Natural killer cell (primary cell): ENCODE data around the gene AKAP13. TPM values are rescaled to one million over a fixed set of nuclear protein-coding genes. Genes with fewer than 3 reads are reported as not detected.

Source experiments
- ATAC-seq, 3 donors: fragments of 150-1000 bp in 2 of 3; fragments of 200-7000 bp in 1 of 3; cut with Tn5 transposase; 1 replicate in 1 of 3; 2 replicates in 2 of 3; pipeline ENCODE4 v1.10.0; 2021; ENCODE audit warnings: mild to moderate bottlenecking in 2 of 3, moderate library complexity in 2 of 3
- DNase-seq, 2 donors: peaks; one replicate each; pipeline versions ENCODE4 v3.0.0 to v3.0.0-alpha.2; 2013 to 2021; ENCODE audit warnings: mixed read lengths in 1 of 2
- H3K27ac ChIP-seq: one replicate; pipeline ENCODE4 v1.5.1; 2013; ENCODE audit warnings: mild to moderate bottlenecking, low read length
- H3K27me3 ChIP-seq: one replicate; pipeline ENCODE4 v1.6.1; 2013; ENCODE audit warnings: low read length; ENCODE audit not compliant: control insufficient read depth, insufficient read depth
- H3K36me3 ChIP-seq: one replicate; pipeline ENCODE4 v1.6.1; 2013; ENCODE audit warnings: low read length; ENCODE audit not compliant: control insufficient read depth, insufficient read depth
- H3K4me1 ChIP-seq: one replicate; pipeline ENCODE4 v1.6.1; 2013; ENCODE audit warnings: low read length; ENCODE audit not compliant: control insufficient read depth, insufficient read depth
- H3K4me3 ChIP-seq: one replicate; pipeline ENCODE4 v1.5.1; 2013; ENCODE audit warnings: low read length
- H3K9me3 ChIP-seq: one replicate; pipeline ENCODE4 v1.6.1; 2013; ENCODE audit warnings: low read length; ENCODE audit not compliant: control insufficient read depth, insufficient read depth
- H3K27ac Mint-ChIP-seq, 2 donors: one replicate each; pipeline ENCODE4 v1.8.0; 2022; ENCODE audit warnings: mild to moderate bottlenecking in 2 of 2, mixed read lengths in 2 of 2, moderate library complexity in 1 of 2
- H3K27me3 Mint-ChIP-seq, 2 donors: one replicate each; pipeline ENCODE4 v1.8.0; 2022; ENCODE audit warnings: low read depth in 2 of 2, mixed read lengths in 2 of 2
- H3K36me3 Mint-ChIP-seq: one replicate; pipeline ENCODE4 v1.8.0; 2022; ENCODE audit warnings: mixed read lengths
- H3K4me1 Mint-ChIP-seq, 2 donors: one replicate each; pipeline ENCODE4 v1.8.0; 2022; ENCODE audit warnings: mixed read lengths in 2 of 2
- H3K4me3 Mint-ChIP-seq: one replicate; pipeline ENCODE4 v1.8.0; 2022; ENCODE audit warnings: mild to moderate bottlenecking, moderate library complexity, mixed read lengths
- H3K9me3 Mint-ChIP-seq, 2 donors: one replicate each; pipeline ENCODE4 v1.8.0; 2022; ENCODE audit warnings: mixed read lengths in 2 of 2
- CTCF ChIP-seq: fragments of 200-600 bp; IDR thresholded peaks from one replicate; pipeline ENCODE4 v1.8.0; 2022; ENCODE audit warnings: antibody characterized with exemption
- WGBS: methylation state at CpG from one replicate; pipeline ENCODE4 v1.1.7; 2013; ENCODE audit warnings: missing lambda C conversion rate; ENCODE audit not compliant: insufficient coverage; 5-methylcytosine and 5-hydroxymethylcytosine counted together
- intact Hi-C: fragments of 100-400 bp; cut with micrococcal nuclease; formaldehyde crosslinking; loops from one replicate; pipeline ENCODE4 v1.14.2; 2022
- total RNA-seq, 4 donors: library from RNA; stranded (reverse); fragments of 120-200 nt in 1 of 4; gene quantifications; one replicate each; pipeline versions ENCODE4 v1.2.3 to v1.2.4, GENCODE V29; 2013 to 2022

Gene AKAP13
- total RNA-seq, 3 donors from 2014 or later (not counting 1 experiment from before 2014, with no cell fraction given) = 573 to 661 (median 647) TPM

- H3K4me1 ChIP-seq = no peaks in the 10 kb centered on the region
- H3K9me3 Mint-ChIP-seq = no peaks in the 10 kb centered on the region
- H3K27me3 Mint-ChIP-seq = no peaks in the 10 kb centered on the region
- intact Hi-C loops = no loop called here
- H3K36me3 ChIP-seq = peaks cover 11% of the 10 kb centered on the region
- H3K36me3 Mint-ChIP-seq = peaks cover 7% of the 10 kb centered on the region
- WGBS = 83% methylated on average over 3 of the region's 3 CpGs
- H3K4me1 Mint-ChIP-seq = peaks cover 23 to 26% of the 10 kb centered on the region in 2 donors
- no peak overlapping the region for H3K4me3 Mint-ChIP-seq
- no peak overlapping the region for H3K4me3 ChIP-seq
- H3K27me3 ChIP-seq = no peaks in the 10 kb centered on the region
- no peak for ATAC-seq
- H3K9me3 ChIP-seq = no peaks in the 10 kb centered on the region
- no peak overlapping the region for H3K27ac Mint-ChIP-seq
- H3K27ac ChIP-seq = no peak overlapping the region
- no peak for DNase-seq
- no peak for TF ChIP-seq CTCF
Observed at GRCh38 chr15:85604194-85604593, 223.8 kb downstream of the AKAP13 start.

GRCh38 chr15:85606738-85607137 is 226.3 kb downstream of the AKAP13 start:
- no peak overlapping the region for H3K27ac Mint-ChIP-seq
- Histone ChIP-seq H3K9me3 (no peaks in the 10 kb centered on the region), H3K4me3 (no peak overlapping the region), H3K4me1 (no peaks in the 10 kb centered on the region), H3K27ac (no peak overlapping the region), H3K36me3 (peaks cover 26% of the 10 kb centered on the region), H3K27me3 (no peaks in the 10 kb centered on the region)
- DNase-seq (no peak), ATAC-seq (no peak)
- no peaks in the 10 kb centered on the region for H3K27me3 Mint-ChIP-seq
- 89% methylated on average over 2 of the region's 2 CpGs for WGBS
- peaks cover 14 to 17% of the 10 kb centered on the region in 2 donors for H3K4me1 Mint-ChIP-seq
- H3K36me3 Mint-ChIP-seq = peaks cover 15% of the 10 kb centered on the region
- peak overlapping the region; percentile 9 for H3K4me3 Mint-ChIP-seq
- intact Hi-C loops = loop anchor here (5.0 kb wide), 1 partner anchor 41 kb away; no protein-coding TSS in a partner anchor
- no peaks in the 10 kb centered on the region for H3K9me3 Mint-ChIP-seq
- no peak for TF ChIP-seq CTCF

GRCh38 chr15:85607141-85607806 is 226.9 kb downstream of the AKAP13 start:
- ATAC-seq = peak; percentile 68 to 71 (median 70)
- peaks cover 28% of the 10 kb centered on the region for H3K36me3 ChIP-seq
- TF ChIP-seq CTCF = no peak
- intact Hi-C loops = loop anchor here (5.0 kb wide), 1 partner anchor 40 kb away; no protein-coding TSS in a partner anchor
- H3K4me1 ChIP-seq = no peaks in the 10 kb centered on the region
- peaks cover 17% of the 10 kb centered on the region for H3K36me3 Mint-ChIP-seq
- H3K27ac ChIP-seq = no peak overlapping the region
- H3K27me3 Mint-ChIP-seq = no peaks in the 10 kb centered on the region
- H3K27me3 ChIP-seq = no peaks in the 10 kb centered on the region
- H3K4me1 Mint-ChIP-seq = peaks cover 15 to 19% of the 10 kb centered on the region in 2 donors
- no peaks in the 10 kb centered on the region for H3K9me3 Mint-ChIP-seq
- no peak overlapping the region for H3K4me3 ChIP-seq
- no peak overlapping the region for H3K27ac Mint-ChIP-seq
- 21% methylated on average over 2 of the region's 2 CpGs for WGBS
- no peaks in the 10 kb centered on the region for H3K9me3 ChIP-seq
- peak overlapping the region; percentile 66 for H3K4me3 Mint-ChIP-seq
- no peak for DNase-seq
